Fibroblast of lung (primary cell): ENCODE measurements around the gene ADCY3. TPM values are rescaled to one million over a fixed set of nuclear protein-coding genes. Genes with fewer than 3 reads are reported as not detected.

Source experiments
- DNase-seq, 2 donors: peaks; one replicate each; pipeline versions ENCODE4 v3.0.0 to v3.0.0-alpha.2; 2010; ENCODE audit warnings: low read depth in 2 of 2
- H2AFZ ChIP-seq: 2 replicates; pipeline ENCODE4 v1.5.1; 2012; ENCODE audit warnings: low read length, control low read depth, inconsistent platforms
- H3K27ac ChIP-seq: 2 replicates; pipeline ENCODE4 v1.5.1; 2011; ENCODE audit warnings: low read length, control low read depth; ENCODE audit not compliant: insufficient read depth
- H3K27me3 ChIP-seq: 2 replicates; pipeline ENCODE4 v1.5.1; 2011; ENCODE audit warnings: mild to moderate bottlenecking, low read length; ENCODE audit not compliant: control insufficient read depth, insufficient read depth
- H3K36me3 ChIP-seq: 2 replicates; pipeline ENCODE4 v1.5.1; 2011; ENCODE audit warnings: low read length; ENCODE audit not compliant: control insufficient read depth, insufficient read depth
- H3K4me1 ChIP-seq: 2 replicates; pipeline ENCODE4 v1.5.1; 2011; ENCODE audit warnings: low read length; ENCODE audit not compliant: control insufficient read depth, insufficient read depth; ENCODE audit errors: extremely low read depth
- H3K4me2 ChIP-seq: 2 replicates; pipeline ENCODE4 v1.5.1; 2011; ENCODE audit warnings: low read length, control low read depth; ENCODE audit not compliant: insufficient read depth; ENCODE audit errors: extremely low read depth
- H3K4me3 ChIP-seq, 4 experiments: fragments of 200-600 bp in 1 of 4; sonication (generic) in 1 of 4; replicated peaks in 1 of 4; 2 replicates each; pipeline ENCODE4 v1.5.1; 2011 to 2016; ENCODE audit warnings: low read length in 4 of 4, low read depth in 3 of 4, mild to moderate bottlenecking in 3 of 4, control low read depth in 2 of 4, inconsistent platforms in 1 of 4, mixed read lengths in 1 of 4; ENCODE audit not compliant: insufficient read depth in 1 of 4; ENCODE audit errors: control extremely low read depth in 1 of 4
- H3K79me2 ChIP-seq: 2 replicates; pipeline ENCODE4 v1.5.1; 2012; ENCODE audit warnings: mild to moderate bottlenecking, low read length, inconsistent platforms; ENCODE audit not compliant: control insufficient read depth, insufficient read depth
- H3K9ac ChIP-seq: 2 replicates; pipeline ENCODE4 v1.5.1; 2011; ENCODE audit warnings: mild to moderate bottlenecking, low read length, control low read depth; ENCODE audit not compliant: insufficient read depth
- H3K9me3 ChIP-seq: 2 replicates; pipeline ENCODE4 v1.5.1; 2012; ENCODE audit warnings: low read depth, low read length; ENCODE audit not compliant: control insufficient read depth, insufficient read depth
- H4K20me1 ChIP-seq: 2 replicates; pipeline ENCODE4 v1.5.1; 2011; ENCODE audit warnings: low read length; ENCODE audit not compliant: control insufficient read depth, insufficient read depth; ENCODE audit errors: extremely low read depth
- EZH2 ChIP-seq: IDR thresholded peaks from 2 replicates; pipeline ENCODE4 v1.5.1; 2012; ENCODE audit warnings: low read length, control low read depth, mild to moderate bottlenecking; ENCODE audit errors: missing control alignments
- polyA plus RNA-seq, 2 donors: library from polyadenylated mRNA; depleted of rRNA in 1 of 2; stranded (reverse) in 1 of 2; unstranded in 1 of 2; fragments of >200 nt; gene quantifications; 2 replicates each; pipeline ENCODE4 v1.2.1, GENCODE V29; 2011 to 2012; ENCODE audit warnings: missing spikeins in 1 of 2
- total RNA-seq: library from RNA; depleted of rRNA; stranded (reverse); fragments of >200 nt; gene quantifications from 2 replicates; pipeline ENCODE4 v1.2.1, GENCODE V29; 2014
- TF ChIP-seq, protein P1 (sequence below), 2 donors: IDR thresholded peaks in 1 of 2; conservative IDR thresholded peaks in 1 of 2; 1 replicate in 1 of 2; 2 replicates in 1 of 2; pipeline ENCODE4 v1.5.1; 2011 to 2012; ENCODE audit warnings: low read length in 2 of 2, control low read depth in 1 of 2, inconsistent platforms in 1 of 2, low read depth in 1 of 2, mild to moderate bottlenecking in 1 of 2

The ADCY3 gene
- total and polyA plus RNA-seq, 2 donors (not counting 1 experiment from before 2014, with no cell fraction given) = 33.0 to 90.2 TPM

DNA sequence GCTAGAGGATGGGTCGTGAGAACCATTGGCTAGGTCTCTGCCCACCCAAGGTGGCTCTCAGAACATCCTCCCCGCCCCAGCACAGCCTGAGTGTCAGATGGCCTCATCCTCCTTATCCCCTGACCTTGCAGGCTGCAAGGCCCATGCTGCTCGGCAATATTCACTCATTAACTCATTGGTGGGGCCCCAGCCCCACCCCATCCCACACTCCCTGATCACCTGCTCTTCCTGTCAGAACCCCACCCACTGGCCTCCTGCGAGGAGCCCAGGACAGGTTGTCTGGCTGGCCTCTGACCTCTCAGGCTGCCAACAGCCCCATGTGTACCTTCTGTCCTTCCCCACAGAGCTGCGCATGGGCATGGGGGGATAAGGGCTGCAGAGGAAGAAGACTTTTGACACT is 5.3 kb downstream of the ADCY3 start:
- Histone ChIP-seq H3K79me2 (peaks cover 7% of the 10 kb centered on the region), H2AFZ (no peak overlapping the region), H3K27ac (no peak overlapping the region), H3K9me3 (no peaks in the 10 kb centered on the region), H3K4me2 (no peak overlapping the region), H3K9ac (no peak overlapping the region), H4K20me1 (no peaks in the 10 kb centered on the region), H3K36me3 (peaks cover 4% of the 10 kb centered on the region), H3K4me3 (no peak overlapping the region), H3K4me1 (peaks cover 18% of the 10 kb centered on the region), H3K27me3 (no peaks in the 10 kb centered on the region)
- TF ChIP-seq EZH2 = no peak
- TF ChIP-seq, protein P1, sequence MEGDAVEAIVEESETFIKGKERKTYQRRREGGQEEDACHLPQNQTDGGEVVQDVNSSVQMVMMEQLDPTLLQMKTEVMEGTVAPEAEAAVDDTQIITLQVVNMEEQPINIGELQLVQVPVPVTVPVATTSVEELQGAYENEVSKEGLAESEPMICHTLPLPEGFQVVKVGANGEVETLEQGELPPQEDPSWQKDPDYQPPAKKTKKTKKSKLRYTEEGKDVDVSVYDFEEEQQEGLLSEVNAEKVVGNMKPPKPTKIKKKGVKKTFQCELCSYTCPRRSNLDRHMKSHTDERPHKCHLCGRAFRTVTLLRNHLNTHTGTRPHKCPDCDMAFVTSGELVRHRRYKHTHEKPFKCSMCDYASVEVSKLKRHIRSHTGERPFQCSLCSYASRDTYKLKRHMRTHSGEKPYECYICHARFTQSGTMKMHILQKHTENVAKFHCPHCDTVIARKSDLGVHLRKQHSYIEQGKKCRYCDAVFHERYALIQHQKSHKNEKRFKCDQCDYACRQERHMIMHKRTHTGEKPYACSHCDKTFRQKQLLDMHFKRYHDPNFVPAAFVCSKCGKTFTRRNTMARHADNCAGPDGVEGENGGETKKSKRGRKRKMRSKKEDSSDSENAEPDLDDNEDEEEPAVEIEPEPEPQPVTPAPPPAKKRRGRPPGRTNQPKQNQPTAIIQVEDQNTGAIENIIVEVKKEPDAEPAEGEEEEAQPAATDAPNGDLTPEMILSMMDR (conservative IDR thresholded peaks at IDR 0.05 in 1 of 2, IDR thresholded peaks at IDR 0.05 in 1 of 2; ENCODE audit: low read depth in 1 of 2, low read length in 2 of 2) = no peak
- DNase-seq = no peak

DNA sequence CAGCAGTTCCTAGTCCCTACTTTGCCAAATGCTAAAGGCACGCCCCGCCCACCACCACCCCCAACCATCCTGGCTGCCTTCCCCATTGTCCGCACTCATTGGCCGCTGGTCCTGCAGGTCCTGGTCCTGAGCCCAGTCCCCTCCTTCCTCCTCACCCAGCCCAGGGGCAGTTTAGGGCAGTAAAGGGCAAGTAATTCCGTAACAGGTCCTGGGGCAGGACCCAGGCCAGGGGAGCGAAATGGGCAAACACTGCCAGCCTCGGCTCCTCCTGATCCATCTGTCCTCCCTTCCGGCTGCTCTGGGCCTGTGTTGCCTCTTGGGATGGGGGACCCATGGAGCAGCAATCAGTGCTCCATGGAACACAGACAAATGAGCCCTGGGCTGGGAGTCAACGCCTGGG is 6.1 kb downstream of the ADCY3 start:
- Histone ChIP-seq H4K20me1 (no peaks in the 10 kb centered on the region), H3K9me3 (no peaks in the 10 kb centered on the region), H3K9ac (no peak overlapping the region), H3K4me3 (no peak overlapping the region), H3K79me2 (peaks cover 7% of the 10 kb centered on the region), H2AFZ (no peak overlapping the region), H3K27ac (no peak overlapping the region), H3K27me3 (no peaks in the 10 kb centered on the region), H3K36me3 (peaks cover 4% of the 10 kb centered on the region), H3K4me1 (peaks cover 18% of the 10 kb centered on the region), H3K4me2 (no peak overlapping the region)
- TF ChIP-seq, protein P1 (conservative IDR thresholded peaks at IDR 0.05 in 1 of 2, IDR thresholded peaks at IDR 0.05 in 1 of 2; ENCODE audit: low read depth in 1 of 2, low read length in 2 of 2) = no peak
- no peak for TF ChIP-seq EZH2
- no peak for DNase-seq

DNA sequence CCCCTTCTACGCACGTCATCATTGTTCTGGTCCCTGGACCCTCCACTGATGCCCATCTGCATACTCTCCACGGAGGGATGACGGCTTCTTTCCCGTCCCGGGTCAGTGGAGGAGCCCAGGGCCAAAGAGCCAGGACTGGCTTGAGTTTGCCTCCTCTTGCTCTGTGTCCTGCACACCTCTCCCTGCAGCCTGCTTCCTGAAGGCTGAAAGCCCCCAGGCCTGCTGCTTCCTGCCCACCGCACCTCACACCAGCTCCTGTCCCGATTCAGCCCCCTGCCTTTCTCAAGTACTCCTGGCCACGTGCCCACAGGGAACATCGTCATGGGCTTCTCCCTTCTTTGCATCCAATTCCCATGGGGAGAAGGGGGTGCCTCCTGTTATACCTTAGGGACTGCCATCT is 7.1 kb downstream of the ADCY3 start:
- no peak for TF ChIP-seq EZH2
- TF ChIP-seq, protein P1 (conservative IDR thresholded peaks at IDR 0.05 in 1 of 2, IDR thresholded peaks at IDR 0.05 in 1 of 2; ENCODE audit: low read depth in 1 of 2, low read length in 2 of 2) = no peak
- H2AFZ ChIP-seq = no peak overlapping the region
- H3K27me3 ChIP-seq = no peaks in the 10 kb centered on the region
- H3K9ac ChIP-seq = no peak overlapping the region
- peaks cover 15% of the 10 kb centered on the region for H3K4me1 ChIP-seq
- H3K27ac ChIP-seq = no peak overlapping the region
- H3K36me3 ChIP-seq = no peaks in the 10 kb centered on the region
- H3K4me2 ChIP-seq = no peak overlapping the region
- no peaks in the 10 kb centered on the region for H3K9me3 ChIP-seq
- no peak for DNase-seq
- H3K79me2 ChIP-seq = peaks cover 2% of the 10 kb centered on the region
- no peak overlapping the region for H3K4me3 ChIP-seq
- H4K20me1 ChIP-seq = no peaks in the 10 kb centered on the region
